HG02610 (cell line): ENCODE data around the gene HDHD5.
A peak's percentile ranks its signal among the peaks of the same experiment; 100 is the strongest.

ENCODE experiments used
- ATAC-seq: cut with Tn5 transposase; IDR thresholded peaks from one replicate; pipeline ENCODE4 v1.9.1; 2021; ENCODE audit warnings: mild to moderate bottlenecking, moderate library complexity; ENCODE audit not compliant: unreplicated experiment

The HDHD5 gene

DNA sequence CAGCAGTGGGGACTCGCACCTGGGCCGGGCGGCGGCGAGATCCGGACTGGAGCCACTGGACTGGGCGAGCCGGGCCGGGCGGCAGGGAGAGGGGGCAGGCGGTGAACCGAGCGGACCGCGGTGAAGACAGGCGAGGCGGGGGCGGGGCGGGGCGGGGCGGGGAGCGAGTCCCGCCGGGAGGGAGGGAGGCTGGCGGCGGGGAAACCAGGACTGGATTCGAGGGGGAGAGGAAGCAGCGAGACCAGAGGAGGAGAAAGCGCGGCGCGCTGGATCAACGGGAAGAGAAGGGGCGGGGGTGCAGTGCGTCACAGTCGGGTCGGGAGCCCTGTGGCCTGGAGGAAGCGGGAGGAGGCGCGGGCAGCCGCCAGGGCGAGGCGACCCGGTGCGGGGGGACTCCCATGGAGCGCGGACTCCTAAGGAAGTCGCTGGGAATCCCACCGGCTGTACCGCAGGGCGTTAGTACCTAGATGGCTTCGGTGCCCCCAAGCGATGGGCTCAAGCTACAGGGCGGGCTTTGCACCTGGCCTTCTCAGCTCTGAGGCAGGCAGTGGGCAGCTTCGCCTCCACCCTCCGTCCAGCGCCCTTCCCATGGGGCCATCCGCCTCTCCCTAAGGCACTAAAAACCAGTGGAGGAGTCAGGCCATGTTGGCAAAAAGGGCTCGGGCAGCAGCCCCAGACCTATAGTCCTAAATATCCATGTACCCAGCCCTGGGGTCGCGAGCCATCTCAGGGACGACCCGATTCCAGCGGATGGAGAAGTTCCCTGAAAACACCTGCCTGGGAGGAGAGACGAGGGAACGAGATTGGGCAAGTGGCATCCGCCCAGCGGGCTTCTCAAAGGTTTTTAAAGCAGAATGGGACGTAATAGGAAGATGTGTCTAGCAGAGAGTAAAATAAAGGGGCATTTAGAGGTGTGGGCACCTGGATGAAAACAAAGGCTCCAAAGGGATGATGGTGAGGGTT, 37.6 kb downstream of the HDHD5 start, which contains the start of gene TMEM121B:
TMEM121B (minus strand) TSS at position 128 of the 963 bp plus-strand sequence. CDS start 233 bp downstream, outside the sequence.
- ATAC-seq = no peak

- ATAC-seq = no peak
These were observed 38.3 kb downstream of the HDHD5 start for GRCh38 chr22:17120711-17121232.

DNA sequence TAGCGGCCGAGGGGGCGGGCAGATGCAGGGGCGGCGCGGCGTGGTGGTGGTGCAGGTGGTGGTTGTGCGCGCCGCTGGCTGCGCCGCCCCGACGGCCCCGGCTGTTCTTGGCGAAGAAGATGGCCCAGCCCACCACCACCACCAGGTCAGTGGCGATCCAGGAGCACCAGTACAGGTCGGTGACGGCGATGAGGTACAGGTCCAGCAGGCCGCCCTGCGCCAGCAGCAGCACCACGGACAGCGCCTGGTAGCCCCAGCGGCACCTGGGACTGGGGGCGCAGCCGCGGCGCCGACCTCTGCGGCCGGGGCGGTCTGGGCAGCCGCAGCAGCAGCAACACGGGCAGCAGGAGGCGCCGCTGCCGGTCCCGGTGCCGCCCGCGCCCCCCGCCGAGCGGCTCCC, 38.8 kb downstream of the HDHD5 start:
- ATAC-seq = no peak

GRCh38 chr22:17119481-17120202, 39.4 kb downstream of the HDHD5 start:
- ATAC-seq = no peak

- ATAC-seq = no peak
These were observed 40.7 kb downstream of the HDHD5 start for GRCh38 chr22:17118342-17118741.

GRCh38 chr22:17117890-17118289, 41.2 kb downstream of the HDHD5 start:
- ATAC-seq = peak; percentile 38

DNA sequence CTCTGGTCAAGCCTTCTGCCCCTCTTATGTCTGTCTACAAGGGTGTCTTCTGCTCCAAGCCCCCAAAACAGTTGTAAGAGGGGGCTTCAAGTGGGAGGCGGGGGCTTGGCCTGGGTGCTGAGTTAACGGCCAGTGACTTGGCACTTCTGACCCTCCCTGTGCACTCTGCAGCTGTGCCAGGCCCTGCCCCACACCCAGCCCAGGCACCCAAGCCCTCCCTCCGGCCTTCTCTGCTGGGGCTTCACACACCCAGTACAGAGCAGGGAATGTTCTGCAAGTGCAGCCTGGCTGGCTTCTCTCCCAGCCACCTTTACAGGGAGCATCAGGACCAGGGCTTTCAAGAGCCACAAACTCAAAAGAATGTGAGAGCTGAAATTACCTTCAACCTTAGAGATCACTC, 41.7 kb downstream of the HDHD5 start:
- ATAC-seq = no peak

- ATAC-seq = no peak
These were observed 42.3 kb downstream of the HDHD5 start for GRCh38 chr22:17116572-17117330.

- ATAC-seq = no peak
These were observed 43.0 kb downstream of the HDHD5 start for GRCh38 chr22:17115945-17116565.

DNA sequence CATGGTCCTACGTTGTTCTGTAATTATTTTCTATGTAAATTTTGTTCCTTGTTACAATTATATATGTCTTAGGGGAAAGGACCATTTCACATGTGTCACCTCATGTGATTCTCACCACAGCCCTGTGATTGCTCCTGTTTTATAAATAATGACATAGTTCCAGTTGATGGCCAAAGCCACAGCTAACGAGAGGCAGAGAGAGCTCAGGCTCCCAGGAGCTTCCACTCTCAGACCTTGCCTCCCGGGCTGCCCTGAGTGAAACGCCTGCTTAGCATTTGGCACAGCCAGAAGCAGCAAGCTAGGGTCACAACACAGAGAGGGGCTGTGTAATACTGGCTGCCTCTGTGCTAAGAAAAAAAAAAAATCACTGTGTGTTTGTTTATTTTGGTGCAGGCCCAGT, 43.8 kb downstream of the HDHD5 start:
- no peak for ATAC-seq

DNA sequence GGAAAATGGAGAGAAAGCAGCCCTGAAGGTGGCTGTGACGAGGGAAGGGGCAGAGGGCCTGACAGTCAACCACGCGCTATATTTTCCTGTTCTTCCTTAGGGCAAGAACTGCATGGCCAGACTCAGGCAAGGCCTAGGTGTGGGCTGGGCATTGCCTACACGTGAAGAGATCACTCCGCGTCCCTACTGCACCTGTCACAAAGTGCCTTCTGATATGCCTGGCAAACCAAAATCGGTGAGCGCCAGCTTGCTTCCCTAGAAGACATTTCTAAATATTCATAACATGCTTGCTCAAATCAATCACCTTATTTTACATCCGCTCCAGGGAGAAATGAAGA, 44.2 kb downstream of the HDHD5 start:
- no peak for ATAC-seq

DNA sequence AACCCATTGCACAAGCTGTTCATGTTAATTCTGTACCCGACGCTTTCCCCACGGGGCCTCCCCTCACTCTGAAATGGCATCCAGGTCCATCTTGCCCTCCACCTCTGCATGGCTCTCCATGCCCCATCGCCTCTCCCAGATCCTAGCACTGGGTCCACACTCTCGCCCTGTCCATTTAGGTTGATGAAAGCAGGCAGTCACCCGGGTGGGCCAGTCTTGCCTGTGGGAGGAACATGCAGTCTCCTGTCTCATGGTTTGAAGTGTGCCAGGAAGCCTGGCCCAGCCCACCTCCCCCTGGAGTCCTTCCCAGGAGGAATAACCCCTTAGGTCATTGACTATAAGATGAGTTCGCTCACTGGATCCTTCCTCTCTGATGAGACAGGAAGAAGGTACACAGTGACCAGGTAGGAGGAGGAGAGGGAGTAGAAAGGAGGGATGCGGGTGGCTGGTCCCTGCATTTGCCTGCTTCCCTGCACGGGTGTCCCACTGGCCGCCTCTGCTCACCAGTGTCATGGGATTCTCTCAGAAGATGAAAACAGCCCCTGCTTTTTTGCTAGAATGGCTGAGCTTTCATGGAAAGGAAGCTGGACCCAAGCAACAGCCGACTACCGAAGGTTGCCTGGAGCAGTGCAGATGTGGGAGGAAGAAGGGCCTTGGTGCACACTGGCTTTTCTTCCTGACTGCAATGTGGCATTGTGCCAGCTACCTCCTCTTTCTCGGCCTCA, 44.7 kb downstream of the HDHD5 start:
- ATAC-seq = no peak

DNA sequence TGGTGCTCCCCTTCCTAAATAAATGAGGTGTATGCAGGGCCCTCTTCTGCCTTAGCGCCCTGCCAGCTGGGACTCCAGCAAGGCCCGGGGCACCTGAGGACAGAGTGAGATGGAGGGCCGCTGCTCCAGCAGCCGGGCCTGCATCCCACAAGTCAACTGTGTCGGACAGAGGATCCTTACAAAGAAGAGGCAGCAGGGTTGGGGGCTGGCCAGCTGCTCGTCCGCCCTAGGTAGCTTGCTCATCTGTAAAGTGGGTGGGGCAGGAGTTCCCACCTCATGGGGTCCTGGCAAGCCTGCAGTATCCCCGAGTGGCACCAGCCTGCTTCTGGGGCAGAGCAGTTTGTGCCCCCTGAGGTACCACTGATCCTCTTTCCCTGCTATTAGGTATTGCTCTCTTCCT, 45.5 kb downstream of the HDHD5 start:
- no peak for ATAC-seq

- no peak for ATAC-seq
These were observed 46.5 kb downstream of the HDHD5 start for GRCh38 chr22:17112491-17113042.

DNA sequence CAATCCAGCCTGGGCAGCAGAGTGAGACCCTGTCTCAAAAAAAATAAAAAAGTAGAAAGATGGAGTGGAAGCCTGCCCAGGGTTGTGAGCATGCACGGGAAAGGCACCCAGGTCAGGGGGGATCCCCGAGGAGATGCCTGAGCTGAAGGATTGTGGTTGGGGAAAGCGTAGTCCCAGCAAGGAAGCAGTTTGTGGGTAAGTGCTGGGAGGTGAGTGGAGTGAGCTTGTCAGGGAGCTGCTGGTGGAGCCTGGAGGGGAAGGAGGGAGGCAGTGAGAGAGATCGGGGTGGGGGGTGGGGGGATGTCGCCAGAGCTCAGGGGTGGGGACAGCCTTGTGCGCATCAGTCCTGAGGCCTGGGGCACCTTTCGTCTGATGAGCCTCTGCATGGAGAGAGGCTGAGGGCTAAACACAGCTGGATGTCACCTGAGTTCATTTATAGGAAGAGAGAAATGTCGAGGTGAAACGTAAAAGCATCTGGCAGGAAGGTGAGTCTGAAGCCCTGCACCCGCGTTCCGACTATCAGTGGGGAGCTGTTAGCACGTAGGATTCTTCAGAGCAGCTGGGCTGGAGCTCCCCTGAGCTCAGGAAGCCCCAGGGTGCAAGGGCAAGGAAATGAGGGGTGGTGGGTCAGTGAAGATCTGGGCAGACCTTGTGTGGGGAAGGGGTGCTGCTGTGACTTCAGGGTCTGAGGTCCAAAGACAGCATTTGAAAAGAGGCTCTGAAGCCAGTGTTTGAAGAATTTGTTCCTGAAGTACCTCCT, 48.1 kb downstream of the HDHD5 start:
- ATAC-seq = no peak

- no peak for ATAC-seq
These were observed 49.1 kb downstream of the HDHD5 start for GRCh38 chr22:17109976-17110375.

DNA sequence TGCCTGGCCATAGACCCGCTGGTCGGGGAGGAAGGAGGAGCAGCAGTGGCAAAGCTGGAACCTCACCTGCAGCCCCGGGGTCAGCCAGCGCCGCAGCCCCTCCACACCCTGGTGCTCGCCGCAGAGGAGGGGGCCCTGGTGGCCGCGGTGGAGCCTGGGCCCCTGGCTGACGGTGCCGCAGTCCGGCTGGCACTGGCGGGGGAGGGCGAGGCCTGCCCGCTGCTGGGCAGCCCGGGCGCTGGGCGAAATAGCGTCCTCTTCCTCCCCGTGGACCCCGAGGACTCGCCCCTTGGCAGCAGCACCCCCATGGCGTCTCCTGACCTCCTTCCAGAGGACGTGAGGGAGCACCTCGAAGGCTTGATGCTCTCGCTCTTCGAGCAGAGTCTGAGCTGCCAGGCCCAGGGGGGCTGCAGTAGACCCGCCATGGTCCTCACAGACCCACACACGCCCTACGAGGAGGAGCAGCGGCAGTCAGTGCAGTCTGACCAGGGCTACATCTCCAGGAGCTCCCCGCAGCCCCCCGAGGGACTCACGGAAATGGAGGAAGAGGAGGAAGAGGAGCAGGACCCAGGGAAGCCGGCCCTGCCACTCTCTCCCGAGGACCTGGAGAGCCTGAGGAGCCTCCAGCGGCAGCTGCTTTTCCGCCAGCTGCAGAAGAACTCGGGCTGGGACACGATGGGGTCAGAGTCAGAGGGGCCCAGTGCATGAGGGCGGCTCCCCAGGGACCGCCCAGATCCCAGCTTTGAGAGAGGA, 49.8 kb downstream of the HDHD5 start:
- ATAC-seq = no peak
